NCI-H146 (cell line): ENCODE results near the gene NCOR1.
A peak's percentile ranks its signal among the peaks of the same experiment; 100 is the strongest.
"Not testable (repeated sequence)": the region's sequence is repeated elsewhere in the genome, so short reads cannot be mapped to it uniquely, and the experiment has no call there.

Experiments
- DNase-seq: peaks from one replicate; lab custom pipeline; 2025; lab: John Stamatoyannopoulos, UW

The NCOR1 gene

GRCh38 chr17:16214190-16215001 is 938 bp downstream of the NCOR1 start:
- peak; percentile 7 for DNase-seq

- no peak for DNase-seq
Observed at GRCh38 chr17:16212793-16213192, 2.5 kb downstream of the NCOR1 start.

- DNase-seq, result no peak
Observed at GRCh38 chr17:16211590-16211989, 3.7 kb downstream of the NCOR1 start.

- not testable (repeated sequence) for DNase-seq
Observed at GRCh38 chr17:16204763-16205162, 10.6 kb downstream of the NCOR1 start.

- not testable (repeated sequence) for DNase-seq
Observed at GRCh38 chr17:16202554-16203500, 12.5 kb downstream of the NCOR1 start.

- not testable (repeated sequence) for DNase-seq
Observed at GRCh38 chr17:16201693-16202131, 13.6 kb downstream of the NCOR1 start.

GRCh38 chr17:16199093-16199492 is 16.2 kb downstream of the NCOR1 start:
- no peak for DNase-seq

- no peak for DNase-seq
Observed at GRCh38 chr17:16197276-16197675, 18.1 kb downstream of the NCOR1 start.

- not testable (repeated sequence) for DNase-seq
Observed at GRCh38 chr17:16194307-16194835, 21.0 kb downstream of the NCOR1 start.

GRCh38 chr17:16191604-16192003 is 23.7 kb downstream of the NCOR1 start:
- no peak for DNase-seq

GRCh38 chr17:16190703-16191360 is 24.5 kb downstream of the NCOR1 start:
- no peak for DNase-seq

- DNase-seq, result no peak
Observed at GRCh38 chr17:16189791-16190348, 25.5 kb downstream of the NCOR1 start.

- no peak for DNase-seq
Observed at GRCh38 chr17:16187642-16188041, 27.7 kb downstream of the NCOR1 start.

- DNase-seq, result no peak
Observed at GRCh38 chr17:16181581-16181980, 33.8 kb downstream of the NCOR1 start.

GRCh38 chr17:16178836-16179235 is 36.5 kb downstream of the NCOR1 start:
- DNase-seq, result no peak

GRCh38 chr17:16171613-16172012 is 43.7 kb downstream of the NCOR1 start:
- peak; percentile 1 for DNase-seq

- not testable (repeated sequence) for DNase-seq
Observed at GRCh38 chr17:16166766-16167165, 48.6 kb downstream of the NCOR1 start.

GRCh38 chr17:16158714-16159113 is 56.6 kb downstream of the NCOR1 start:
- DNase-seq, result no peak

- DNase-seq, result no peak
Observed at GRCh38 chr17:16155536-16155935, 59.8 kb downstream of the NCOR1 start.

- DNase-seq, result not testable (repeated sequence)
Observed at GRCh38 chr17:16152326-16152725, 63.0 kb downstream of the NCOR1 start.

GRCh38 chr17:16150251-16150856 is 65.0 kb downstream of the NCOR1 start:
- no peak for DNase-seq
